Lower lobe of right lung (tissue), 2 donors: ENCODE results near the gene PREP. TPM values are rescaled to one million over a fixed set of nuclear protein-coding genes. Genes with fewer than 3 reads are reported as not detected.

Source experiments
- ATAC-seq, 2 donors: fragments of 200-7000 bp; cut with Tn5 transposase; one replicate each; pipeline ENCODE4 v1.9.1; 2020 to 2022; ENCODE audit warnings: mild to moderate bottlenecking in 2 of 2, moderate library complexity in 2 of 2
- DNase-seq: peaks from one replicate; pipeline ENCODE4 v3.0.0-alpha.2; 2020
- H3K27ac ChIP-seq: fragments of 200-600 bp; one replicate; pipeline ENCODE4 v1.8.0; 2022
- H3K27me3 ChIP-seq: fragments of 200-600 bp; one replicate; pipeline ENCODE4 v1.8.0; 2022; ENCODE audit warnings: low read depth
- H3K36me3 ChIP-seq: fragments of 200-600 bp; one replicate; pipeline ENCODE4 v1.8.0; 2022; ENCODE audit warnings: mild to moderate bottlenecking
- H3K4me1 ChIP-seq: fragments of 200-600 bp; one replicate; pipeline ENCODE4 v1.8.0; 2022
- H3K4me3 ChIP-seq: fragments of 200-600 bp; one replicate; pipeline ENCODE4 v1.8.0; 2022; ENCODE audit warnings: mild to moderate bottlenecking
- H3K9me3 ChIP-seq: fragments of 200-600 bp; one replicate; pipeline ENCODE4 v1.8.0; 2022
- CTCF ChIP-seq: fragments of 200-600 bp; IDR thresholded peaks from one replicate; pipeline ENCODE4 v1.8.0; 2022; ENCODE audit warnings: antibody characterized with exemption, mild to moderate bottlenecking
- intact Hi-C: fragments of 100-400 bp; cut with DNase I; formaldehyde crosslinking; loops from one replicate; pipeline ENCODE4 v1.11.0; 2022
- total RNA-seq: library from RNA; stranded (reverse); fragmentation: NEBNext Ultra II Directional; extraction: Animal tissue kit (Norgen Biotek cat#: 25700); gene quantifications from one replicate; pipeline ENCODE4 v1.2.1, GENCODE V29; 2021
- donor health status: DM: no; HTN: yes; CAD: no; lungs with severe emphysema.

Gene PREP
- total RNA-seq, 1 donor from 2014 or later: 30.0 TPM

DNA sequence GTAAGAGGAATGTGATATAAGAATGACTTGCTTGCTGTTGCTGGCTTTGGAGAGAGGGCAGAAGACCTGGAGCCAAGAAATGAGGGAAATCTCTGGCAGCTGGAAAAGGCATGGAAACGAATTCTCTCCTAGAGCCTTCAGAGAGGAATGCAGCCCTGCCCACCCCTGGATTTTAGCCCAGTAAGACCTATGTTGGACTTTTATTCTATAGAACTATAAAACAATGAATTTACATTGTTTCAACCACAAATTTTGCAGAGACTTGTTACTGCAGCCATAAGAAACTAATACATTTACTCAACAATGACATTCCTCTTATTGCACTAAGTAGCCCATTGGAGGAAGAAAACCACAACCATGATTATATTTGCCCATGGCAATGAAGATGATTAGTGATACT is 39.5 kb upstream of the PREP start:
- no peaks in the 10 kb centered on the region for H3K9me3 ChIP-seq
- no peaks in the 10 kb centered on the region for H3K27me3 ChIP-seq
- no peaks in the 10 kb centered on the region for H3K36me3 ChIP-seq
- H3K4me1 ChIP-seq: no peaks in the 10 kb centered on the region
- DNase-seq (no peak), ATAC-seq (no peak)
- no peak overlapping the region for H3K27ac ChIP-seq
- intact Hi-C loops: no loop called here
- no peak for TF ChIP-seq CTCF
- no peak overlapping the region for H3K4me3 ChIP-seq

- H3K4me1 ChIP-seq: no peaks in the 10 kb centered on the region
- DNase-seq (no peak), ATAC-seq (no peak)
- TF ChIP-seq CTCF: no peak
- H3K27me3 ChIP-seq: no peaks in the 10 kb centered on the region
- H3K4me3 ChIP-seq: no peak overlapping the region
- H3K9me3 ChIP-seq: no peaks in the 10 kb centered on the region
- no peak overlapping the region for H3K27ac ChIP-seq
- intact Hi-C loops: no loop called here
- no peaks in the 10 kb centered on the region for H3K36me3 ChIP-seq
Measured at GRCh38 chr6:105437236-105437635, 34.4 kb upstream of the PREP start.

DNA sequence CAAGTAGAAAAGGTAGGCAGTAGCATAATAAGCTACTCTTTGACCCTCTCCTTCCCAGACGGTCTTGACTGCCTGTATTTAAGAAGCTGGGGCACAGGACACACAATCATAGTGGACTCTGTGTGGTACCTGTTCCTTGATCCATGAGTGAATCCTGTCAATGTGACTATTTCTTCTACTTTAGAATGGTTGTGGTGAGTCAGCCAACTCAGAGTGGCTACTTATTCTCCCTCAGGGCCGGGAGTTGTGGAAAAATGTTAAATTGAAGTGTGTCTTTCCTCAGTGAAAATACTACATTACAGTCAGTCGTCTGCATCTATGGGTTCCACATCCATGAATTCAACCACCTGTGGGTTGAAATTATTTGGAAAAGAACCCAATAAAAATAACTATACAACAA is 30.8 kb upstream of the PREP start:
- Histone ChIP-seq H3K4me3 (no peak overlapping the region), H3K9me3 (no peaks in the 10 kb centered on the region), H3K27ac (no peak overlapping the region), H3K4me1 (peaks cover 3% of the 10 kb centered on the region), H3K27me3 (no peaks in the 10 kb centered on the region), H3K36me3 (no peaks in the 10 kb centered on the region)
- DNase-seq (no peak), ATAC-seq (no peak)
- TF ChIP-seq CTCF: no peak
- intact Hi-C loops: no loop called here

- intact Hi-C loops: no loop called here
Measured at GRCh38 chr6:105432797-105433196, 29.9 kb upstream of the PREP start.

DNA sequence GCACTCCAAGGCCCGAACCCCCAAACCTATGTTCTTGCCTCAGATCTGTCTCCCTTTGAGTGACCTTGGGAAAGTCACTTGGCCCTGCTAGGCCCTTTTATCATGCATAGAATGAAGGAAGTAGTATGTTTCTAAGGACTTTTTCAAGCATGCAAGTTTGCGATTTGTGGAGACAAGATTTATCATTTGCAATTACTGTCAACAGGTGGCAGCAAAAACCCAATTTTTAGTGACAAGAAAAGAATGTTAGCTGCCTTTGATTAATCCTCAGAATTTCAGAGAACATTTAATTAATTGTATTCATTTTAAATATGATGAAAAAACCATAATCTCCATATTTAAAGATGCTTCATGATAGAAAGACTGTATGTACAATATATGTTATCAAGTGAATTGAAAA is 28.3 kb upstream of the PREP start:
- H3K9me3 ChIP-seq: no peaks in the 10 kb centered on the region
- no peak overlapping the region for H3K27ac ChIP-seq
- H3K36me3 ChIP-seq: no peaks in the 10 kb centered on the region
- intact Hi-C loops: no loop called here
- H3K27me3 ChIP-seq: no peaks in the 10 kb centered on the region
- peak; percentile 50 for TF ChIP-seq CTCF
- ATAC-seq (no peak), DNase-seq (no peak)
- no peak overlapping the region for H3K4me3 ChIP-seq
- H3K4me1 ChIP-seq: peaks cover 12% of the 10 kb centered on the region

More at GRCh38 chr6:105432797-105433196, 29.9 kb upstream of the PREP start:
- H3K4me3 ChIP-seq: no peak overlapping the region
- no peak for ATAC-seq
- H3K36me3 ChIP-seq: no peaks in the 10 kb centered on the region
- peaks cover 12% of the 10 kb centered on the region for H3K4me1 ChIP-seq
- no peaks in the 10 kb centered on the region for H3K27me3 ChIP-seq
- H3K27ac ChIP-seq: no peak overlapping the region
- no peak for TF ChIP-seq CTCF
- H3K9me3 ChIP-seq: no peaks in the 10 kb centered on the region
- DNase-seq: no peak

- no peaks in the 10 kb centered on the region for H3K36me3 ChIP-seq
- intact Hi-C loops: no loop called here
- H3K27me3 ChIP-seq: no peaks in the 10 kb centered on the region
- no peaks in the 10 kb centered on the region for H3K9me3 ChIP-seq
- no peak for TF ChIP-seq CTCF
- DNase-seq (no peak), ATAC-seq (no peak)
- no peak overlapping the region for H3K4me3 ChIP-seq
- no peak overlapping the region for H3K27ac ChIP-seq
- H3K4me1 ChIP-seq: peaks cover 12% of the 10 kb centered on the region
Measured at GRCh38 chr6:105430685-105431084, 27.8 kb upstream of the PREP start.
